ENCODE data around the gene TMEM129. TPM values are rescaled to one million over a fixed set of nuclear protein-coding genes. Genes with fewer than 3 reads are reported as not detected.

The TMEM129 gene
- total RNA-seq, 4 donors from 2014 or later = 46.6 to 94.2 (median 64.6) TPM

DNA sequence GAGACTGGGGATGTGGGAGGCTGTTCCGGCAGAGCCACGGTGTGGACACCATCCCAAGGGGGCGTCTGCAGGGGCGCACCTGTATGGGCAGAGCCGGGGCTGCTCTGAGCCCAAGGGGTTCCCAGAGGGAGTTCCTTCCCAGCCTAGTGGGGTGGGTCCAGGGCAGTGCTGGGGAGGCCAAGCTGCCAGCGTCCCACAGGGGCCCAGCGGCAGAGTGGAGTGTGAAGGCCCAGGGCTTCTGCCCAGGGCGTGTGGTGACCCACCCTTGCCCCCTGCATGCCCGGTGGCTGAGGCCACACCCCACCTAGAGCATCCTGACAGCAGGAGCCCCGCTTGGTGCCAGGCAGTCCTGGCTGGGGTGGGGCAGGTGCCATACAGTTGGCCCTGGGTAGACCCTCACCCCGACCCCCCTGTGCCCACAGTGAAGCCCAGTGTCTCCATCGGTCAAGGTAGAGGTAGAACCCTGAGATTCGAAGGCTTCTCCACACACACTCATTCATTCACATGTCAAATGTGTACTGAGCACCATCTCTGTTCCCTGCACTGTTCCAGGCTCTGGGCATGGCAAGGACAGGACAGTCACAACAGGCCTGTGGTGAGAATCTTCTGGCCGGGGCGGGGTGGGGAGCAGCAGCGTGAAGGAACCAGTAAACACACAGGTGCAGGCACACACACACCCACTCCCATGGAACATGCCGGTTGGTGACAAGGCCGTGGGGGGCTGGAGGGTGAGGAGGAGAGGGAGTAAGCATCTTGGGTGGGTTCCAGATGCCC, 29.4 kb upstream of the TMEM129 start:
- 93 to 100% methylated on average over 1 to 5 of the region's 18 CpGs for WGBS, 2 donors (ENCODE audit: low coverage in 1 of 2)

DNA sequence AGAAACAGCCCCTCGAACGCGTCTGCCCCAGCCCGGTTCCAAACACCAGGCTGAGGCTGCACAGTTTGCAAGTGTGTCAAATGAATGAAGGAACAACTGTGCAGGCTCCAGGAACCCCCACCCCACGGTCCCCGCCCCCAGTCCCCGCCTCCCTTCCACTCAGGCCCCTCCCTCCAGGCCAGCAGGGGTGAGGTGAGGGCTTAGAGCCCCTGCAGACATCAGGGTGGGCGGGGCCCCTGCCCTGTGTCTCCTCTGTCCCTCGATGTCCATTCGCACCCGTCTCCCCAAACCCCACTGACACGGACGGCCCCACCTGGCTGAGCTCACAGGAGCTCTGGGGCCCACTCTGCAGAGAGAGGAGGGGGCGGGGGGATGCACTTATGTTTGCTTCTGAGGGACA, 28.7 kb upstream of the TMEM129 start:
- Histone ChIP-seq H3K4me1 (peaks cover 0 to 20% (median 4%) of the 10 kb centered on the region in 3 donors), H3K36me3 (peaks cover 0 to 5% of the 10 kb centered on the region in 2 donors), H3K9me3 (peaks cover 0 to 7% (median 0%) of the 10 kb centered on the region in 3 donors), H3K27ac (no peak overlapping the region), H3K27me3 (peaks cover 45% of the 10 kb centered on the region), H3K4me3 (no peak overlapping the region)
- no peak for ATAC-seq
- 47% methylated on average over 3 of the region's 14 CpGs; no CpG with 5 or more reads in 1 of the 2 donors for WGBS, 2 donors (ENCODE audit: low coverage in 1 of 2)
- TF ChIP-seq POLR2AphosphoS5 (IDR thresholded peaks at IDR 0.05) = no peak
- no peak for TF ChIP-seq POLR2A (IDR thresholded peaks at IDR 0.05)
- TF ChIP-seq EP300 (IDR thresholded peaks at IDR 0.05) = no peak
- TF ChIP-seq, protein P1, sequence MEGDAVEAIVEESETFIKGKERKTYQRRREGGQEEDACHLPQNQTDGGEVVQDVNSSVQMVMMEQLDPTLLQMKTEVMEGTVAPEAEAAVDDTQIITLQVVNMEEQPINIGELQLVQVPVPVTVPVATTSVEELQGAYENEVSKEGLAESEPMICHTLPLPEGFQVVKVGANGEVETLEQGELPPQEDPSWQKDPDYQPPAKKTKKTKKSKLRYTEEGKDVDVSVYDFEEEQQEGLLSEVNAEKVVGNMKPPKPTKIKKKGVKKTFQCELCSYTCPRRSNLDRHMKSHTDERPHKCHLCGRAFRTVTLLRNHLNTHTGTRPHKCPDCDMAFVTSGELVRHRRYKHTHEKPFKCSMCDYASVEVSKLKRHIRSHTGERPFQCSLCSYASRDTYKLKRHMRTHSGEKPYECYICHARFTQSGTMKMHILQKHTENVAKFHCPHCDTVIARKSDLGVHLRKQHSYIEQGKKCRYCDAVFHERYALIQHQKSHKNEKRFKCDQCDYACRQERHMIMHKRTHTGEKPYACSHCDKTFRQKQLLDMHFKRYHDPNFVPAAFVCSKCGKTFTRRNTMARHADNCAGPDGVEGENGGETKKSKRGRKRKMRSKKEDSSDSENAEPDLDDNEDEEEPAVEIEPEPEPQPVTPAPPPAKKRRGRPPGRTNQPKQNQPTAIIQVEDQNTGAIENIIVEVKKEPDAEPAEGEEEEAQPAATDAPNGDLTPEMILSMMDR (IDR thresholded peaks at IDR 0.05) = no peak

More for the DNA sequence above, 29.4 kb upstream of the TMEM129 start:
- Histone ChIP-seq H3K9me3 (peaks cover 0 to 7% (median 0%) of the 10 kb centered on the region in 3 donors), H3K4me1 (peaks cover 0 to 20% (median 4%) of the 10 kb centered on the region in 3 donors), H3K27me3 (peaks cover 45% of the 10 kb centered on the region), H3K4me3 (no peak overlapping the region), H3K36me3 (no peaks in the 10 kb centered on the region), H3K27ac (no peak overlapping the region)
- TF ChIP-seq EP300 (IDR thresholded peaks at IDR 0.05) (no peak), POLR2AphosphoS5 (IDR thresholded peaks at IDR 0.05) (no peak), POLR2A (IDR thresholded peaks at IDR 0.05) (no peak)
- TF ChIP-seq, protein P1 (IDR thresholded peaks at IDR 0.05) = no peak
- no peak for ATAC-seq

DNA sequence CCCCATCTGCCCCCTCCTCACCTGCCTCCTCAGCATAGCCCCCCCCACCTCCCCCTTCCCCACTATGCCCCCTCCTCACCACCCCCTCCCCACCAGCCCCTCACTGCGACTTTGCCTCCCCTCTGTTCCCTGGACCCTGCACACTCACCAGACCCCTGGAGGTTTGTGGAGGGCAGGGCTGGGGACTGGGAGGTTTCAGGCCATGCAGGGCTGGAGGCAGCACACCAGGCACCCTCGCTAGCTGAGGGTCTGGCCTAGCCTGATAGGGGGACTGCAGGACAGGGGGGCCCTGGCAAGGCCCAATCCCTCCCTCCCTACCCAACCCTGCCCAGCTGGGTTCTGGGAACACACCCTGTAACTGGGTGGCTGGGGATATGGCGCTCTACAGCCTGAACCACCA, 28.2 kb upstream of the TMEM129 start:
- H3K27me3 ChIP-seq = peaks cover 45% of the 10 kb centered on the region
- WGBS, 2 donors (ENCODE audit: low coverage in 1 of 2) = no CpG with 5 or more reads among the region's 3 CpGs
- TF ChIP-seq POLR2AphosphoS5 (IDR thresholded peaks at IDR 0.05) (no peak), POLR2A (IDR thresholded peaks at IDR 0.05) (no peak), EP300 (IDR thresholded peaks at IDR 0.05) (no peak)
- TF ChIP-seq, protein P1 (IDR thresholded peaks at IDR 0.05) = no peak
- no peak for ATAC-seq
- no peak overlapping the region for H3K27ac ChIP-seq
- no peak overlapping the region for H3K4me3 ChIP-seq
- H3K36me3 ChIP-seq = peaks cover 0 to 9% of the 10 kb centered on the region in 2 donors
- peaks cover 0 to 7% (median 0%) of the 10 kb centered on the region in 3 donors for H3K9me3 ChIP-seq
- H3K4me1 ChIP-seq = peaks cover 0 to 20% (median 4%) of the 10 kb centered on the region in 3 donors

DNA sequence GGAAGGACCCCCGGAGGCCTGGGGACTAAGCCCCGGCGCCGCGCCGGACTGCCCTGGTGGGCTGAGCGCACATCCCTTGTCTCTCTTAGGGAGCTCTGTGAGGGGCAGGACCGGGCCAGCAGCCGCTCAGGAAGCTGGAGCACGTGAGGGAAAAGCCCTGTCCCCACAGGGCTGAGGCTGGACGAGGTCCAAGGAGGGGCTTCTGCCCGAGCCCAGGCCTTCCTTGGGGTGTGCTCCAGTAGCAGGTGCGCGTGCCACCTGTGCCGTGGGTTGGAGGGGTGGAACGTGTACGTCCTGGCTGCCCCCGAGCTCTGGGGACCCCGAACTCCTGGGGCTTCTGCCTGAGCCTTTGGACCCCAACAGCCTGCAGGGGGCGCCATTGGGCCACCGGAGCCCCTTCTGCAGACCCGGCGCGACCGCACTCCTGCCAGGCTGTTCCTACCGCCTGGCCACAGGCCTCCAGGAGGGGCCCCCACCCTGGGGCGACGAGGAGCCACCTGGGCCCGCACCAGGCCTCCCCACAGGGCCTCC, 27.4 kb upstream of the TMEM129 start:
- WGBS, 2 donors (ENCODE audit: low coverage in 1 of 2) = 0% methylated on average over 6 of the region's 29 CpGs; no CpG with 5 or more reads in 1 of the 2 donors
- Histone ChIP-seq H3K27me3 (peaks cover 45% of the 10 kb centered on the region), H3K36me3 (peaks cover 0 to 14% of the 10 kb centered on the region in 2 donors), H3K27ac (no peak overlapping the region), H3K4me3 (no peak overlapping the region), H3K9me3 (peaks cover 0 to 7% (median 0%) of the 10 kb centered on the region in 3 donors), H3K4me1 (peaks cover 0 to 20% (median 4%) of the 10 kb centered on the region in 3 donors)
- TF ChIP-seq EP300 (IDR thresholded peaks at IDR 0.05) = no peak
- TF ChIP-seq, protein P1 (IDR thresholded peaks at IDR 0.05) = peak in 3 of 4 experiments; percentile 43 to 75 (median 60)
- no peak for ATAC-seq
